Liver (tissue), 9 donors: Measurements from ENCODE around the gene TATDN3. TPM values are rescaled to one million over a fixed set of nuclear protein-coding genes. Genes with fewer than 3 reads are reported as not detected.
A peak's percentile ranks its signal among the peaks of the same experiment; 100 is the strongest.

Source experiments
- DNase-seq: peaks from one replicate; pipeline ENCODE4 v3.0.0-alpha.2; 2017; ENCODE audit warnings: low spot score
- H3K27ac ChIP-seq, 2 donors: one replicate each; pipeline ENCODE4 v1.7.0; 2013; ENCODE audit warnings: inconsistent platforms in 2 of 2, low read length in 2 of 2, control low read depth in 1 of 2, low read depth in 1 of 2, mild to moderate bottlenecking in 1 of 2
- H3K27me3 ChIP-seq, 4 donors: one replicate each; pipeline versions ENCODE4 v1.6.1 to v1.7.0; 2013; ENCODE audit warnings: low read length in 3 of 4, inconsistent platforms in 1 of 4, mild to moderate bottlenecking in 1 of 4, moderate library complexity in 1 of 4; ENCODE audit not compliant: control insufficient read depth in 4 of 4, insufficient read depth in 4 of 4
- H3K36me3 ChIP-seq, 4 donors: one replicate each; pipeline versions ENCODE4 v1.6.1 to v1.7.0; 2013; ENCODE audit warnings: low read length in 3 of 4, mild to moderate bottlenecking in 3 of 4, low read depth in 1 of 4, moderate library complexity in 1 of 4; ENCODE audit not compliant: control insufficient read depth in 4 of 4, insufficient read depth in 3 of 4
- H3K4me1 ChIP-seq, 4 donors: one replicate each; pipeline versions ENCODE4 v1.6.1 to v1.7.0; 2013; ENCODE audit warnings: low read length in 3 of 4, mild to moderate bottlenecking in 3 of 4, moderate library complexity in 1 of 4; ENCODE audit not compliant: control insufficient read depth in 4 of 4, insufficient read depth in 4 of 4
- H3K4me3 ChIP-seq, 3 donors: one replicate each; pipeline versions ENCODE4 v1.6.1 to v1.7.0; 2013; ENCODE audit warnings: low read length in 3 of 3, control low read depth in 1 of 3, low read depth in 1 of 3, mild to moderate bottlenecking in 1 of 3
- H3K9ac ChIP-seq, 2 donors: one replicate each; pipeline ENCODE4 v1.7.0; 2013; ENCODE audit warnings: low read length in 2 of 2, mild to moderate bottlenecking in 2 of 2, moderate library complexity in 2 of 2, control low read depth in 1 of 2, low read depth in 1 of 2
- H3K9me3 ChIP-seq, 4 donors: one replicate each; pipeline versions ENCODE4 v1.6.1 to v1.7.0; 2013; ENCODE audit warnings: low read length in 3 of 4; ENCODE audit not compliant: control insufficient read depth in 4 of 4
- EGR1 ChIP-seq, 2 donors: IDR thresholded peaks; 2 replicates each; pipeline ENCODE4 v1.6.1; 2016 to 2018; ENCODE audit warnings: antibody characterized with exemption in 2 of 2, low read depth in 2 of 2
- FOXA2 ChIP-seq: IDR thresholded peaks from 2 replicates; pipeline ENCODE4 v1.6.1; 2016; ENCODE audit warnings: antibody characterized with exemption
- GABPA ChIP-seq, 2 donors: IDR thresholded peaks in 1 of 2; conservative IDR thresholded peaks in 1 of 2; 2 replicates each; pipeline ENCODE4 v1.6.1; 2016; ENCODE audit warnings: antibody characterized with exemption in 2 of 2, mild to moderate bottlenecking in 1 of 2, moderate library complexity in 1 of 2
- HNF4A ChIP-seq, 2 donors: conservative IDR thresholded peaks; 2 replicates each; pipeline ENCODE4 v1.6.1; 2016; ENCODE audit warnings: antibody characterized with exemption in 2 of 2, mild to moderate bottlenecking in 2 of 2
- HNF4G ChIP-seq: IDR thresholded peaks from 2 replicates; pipeline ENCODE4 v1.6.1; 2016; ENCODE audit warnings: antibody characterized with exemption
- JUND ChIP-seq, 2 donors: IDR thresholded peaks; 2 replicates each; pipeline ENCODE4 v1.6.1; 2016; ENCODE audit warnings: antibody characterized with exemption in 2 of 2
- RAD21 ChIP-seq, 2 donors: IDR thresholded peaks; 2 replicates each; pipeline ENCODE4 v1.6.1; 2016; ENCODE audit warnings: antibody characterized with exemption in 2 of 2, mild to moderate bottlenecking in 2 of 2
- RXRA ChIP-seq, 2 donors: IDR thresholded peaks; 2 replicates each; pipeline ENCODE4 v1.6.1; 2017 to 2018; ENCODE audit warnings: antibody characterized with exemption in 2 of 2, mild to moderate bottlenecking in 1 of 2
- SP1 ChIP-seq: IDR thresholded peaks from 2 replicates; pipeline ENCODE4 v1.6.1; 2018; ENCODE audit warnings: antibody characterized with exemption, mild to moderate bottlenecking
- TAF1 ChIP-seq: conservative IDR thresholded peaks from 2 replicates; pipeline ENCODE4 v1.6.1; 2016; ENCODE audit warnings: antibody characterized with exemption, mild to moderate bottlenecking
- WGBS: extraction: QIAGEN DNeasy Blood & Tissue Kit; methylation state at CpG from one replicate; pipeline ENCODE4 v1.1.7; 2013; 5-methylcytosine and 5-hydroxymethylcytosine counted together
- polyA plus RNA-seq, 2 donors: library from polyadenylated mRNA; stranded (reverse) in 1 of 2; unstranded in 1 of 2; fragments of 200-250 nt in 1 of 2; fragments of >200 nt in 1 of 2; fragmentation: Nextera tagmentation in 1 of 2; extraction: Ambion mirVana in 1 of 2; gene quantifications; one replicate each; pipeline versions ENCODE4 v1.2.1 to v1.2.3, GENCODE V29; 2013 to 2015
- total RNA-seq, 2 donors: library from RNA; depleted of rRNA; stranded (reverse); fragments of >200 nt; gene quantifications; one replicate each; pipeline ENCODE4 v1.2.3, GENCODE V29; 2014
- TF ChIP-seq, protein P1 (sequence below): fragments of 150-350 bp; IDR thresholded peaks from 2 replicates; pipeline ENCODE4 v1.5.1; 2017; ENCODE audit warnings: improper control_type of control experiment, low read depth, low read length; ENCODE audit not compliant: missing input control
- TF ChIP-seq, protein P2 (sequence below): IDR thresholded peaks from 2 replicates; pipeline ENCODE4 v1.6.1; 2016; ENCODE audit warnings: antibody characterized with exemption
- TF ChIP-seq, protein P3 (sequence below): IDR thresholded peaks from 2 replicates; pipeline ENCODE4 v1.6.1; 2016; ENCODE audit warnings: antibody characterized with exemption
- donor health status: healthy.
- donor health status: healthy.
- donor health status: healthy.
- donor health status: healthy.
- donor health status: healthy.

The TATDN3 gene
- total and polyA plus RNA-seq, 4 donors, result 5.2 to 8.1 (median 6.7) TPM

DNA sequence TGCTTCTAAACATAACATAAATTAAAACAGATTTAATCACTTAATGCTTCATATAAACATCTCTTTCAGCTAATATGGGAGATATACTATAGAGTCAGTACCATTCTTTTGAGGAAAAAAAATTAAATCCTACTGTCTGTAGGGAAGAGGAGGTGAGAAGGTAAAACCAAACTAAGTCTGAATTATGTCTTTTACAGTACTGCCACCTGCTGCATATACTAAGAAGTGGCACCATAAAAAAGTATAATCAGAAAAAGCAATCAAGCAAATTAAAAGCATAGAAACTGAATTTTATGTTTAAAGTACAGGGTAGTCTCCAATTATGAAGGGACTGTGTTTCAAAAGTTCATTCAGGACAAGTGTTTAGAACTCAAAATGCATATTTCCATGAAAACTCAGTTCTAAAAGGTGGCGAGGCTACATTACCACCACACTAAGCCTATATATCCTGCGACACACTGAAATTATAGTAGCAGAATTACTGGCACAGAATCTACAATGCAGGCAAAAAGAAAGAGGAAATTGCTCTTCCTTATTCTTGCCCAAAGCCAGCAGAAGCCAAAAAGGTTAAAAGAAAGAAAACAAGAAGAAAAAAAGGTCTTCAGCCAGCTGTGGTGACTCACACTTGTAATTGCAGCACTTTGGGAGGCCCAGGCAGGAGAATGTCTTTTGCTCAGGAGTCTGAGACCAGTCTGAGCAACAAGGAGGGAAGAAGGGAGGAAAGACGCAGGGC lies 9.1 kb upstream of the TATDN3 start:
- Histone ChIP-seq H3K27me3 (no peaks in the 10 kb centered on the region), H3K9me3 (no peaks in the 10 kb centered on the region), H3K4me3 (no peak overlapping the region), H3K27ac (no peak overlapping the region), H3K4me1 (no peaks in the 10 kb centered on the region), H3K9ac (no peak overlapping the region), H3K36me3 (peaks cover 0 to 30% (median 20%) of the 10 kb centered on the region in 4 donors)
- DNase-seq, result no peak
- 93% methylated on average over 3 of the region's 3 CpGs for WGBS
- no peak for TF ChIP-seq EGR1 (IDR thresholded peaks at IDR 0.05; ENCODE audit: low read depth in 2 of 2)
- TF ChIP-seq RAD21 (IDR thresholded peaks at IDR 0.05), result peak; percentile 83
- no peak for TF ChIP-seq HNF4G
- no peak for TF ChIP-seq FOXA2
- TF ChIP-seq, protein P1, sequence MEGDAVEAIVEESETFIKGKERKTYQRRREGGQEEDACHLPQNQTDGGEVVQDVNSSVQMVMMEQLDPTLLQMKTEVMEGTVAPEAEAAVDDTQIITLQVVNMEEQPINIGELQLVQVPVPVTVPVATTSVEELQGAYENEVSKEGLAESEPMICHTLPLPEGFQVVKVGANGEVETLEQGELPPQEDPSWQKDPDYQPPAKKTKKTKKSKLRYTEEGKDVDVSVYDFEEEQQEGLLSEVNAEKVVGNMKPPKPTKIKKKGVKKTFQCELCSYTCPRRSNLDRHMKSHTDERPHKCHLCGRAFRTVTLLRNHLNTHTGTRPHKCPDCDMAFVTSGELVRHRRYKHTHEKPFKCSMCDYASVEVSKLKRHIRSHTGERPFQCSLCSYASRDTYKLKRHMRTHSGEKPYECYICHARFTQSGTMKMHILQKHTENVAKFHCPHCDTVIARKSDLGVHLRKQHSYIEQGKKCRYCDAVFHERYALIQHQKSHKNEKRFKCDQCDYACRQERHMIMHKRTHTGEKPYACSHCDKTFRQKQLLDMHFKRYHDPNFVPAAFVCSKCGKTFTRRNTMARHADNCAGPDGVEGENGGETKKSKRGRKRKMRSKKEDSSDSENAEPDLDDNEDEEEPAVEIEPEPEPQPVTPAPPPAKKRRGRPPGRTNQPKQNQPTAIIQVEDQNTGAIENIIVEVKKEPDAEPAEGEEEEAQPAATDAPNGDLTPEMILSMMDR, result peak; percentile 64

DNA sequence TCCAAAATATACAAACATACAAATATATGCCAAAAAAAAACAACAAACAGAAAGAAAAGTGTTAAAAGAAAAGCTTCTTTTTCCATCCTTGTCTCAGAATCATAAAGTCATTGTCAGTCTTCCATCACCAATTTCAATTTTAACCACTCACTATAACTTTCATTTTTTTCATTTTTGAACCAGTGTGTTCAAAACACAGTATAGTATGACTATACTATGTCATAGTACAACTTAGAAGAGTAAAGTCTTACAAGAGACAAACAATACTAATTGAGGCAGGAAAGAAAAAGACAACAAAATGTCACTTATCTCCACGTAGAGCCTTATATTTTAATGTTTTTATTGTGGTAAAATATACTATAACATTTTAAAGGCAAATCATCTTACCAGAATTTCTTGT lies 7.7 kb upstream of the TATDN3 start:
- no peak for TF ChIP-seq RXRA (IDR thresholded peaks at IDR 0.05)
- TF ChIP-seq, protein P2, sequence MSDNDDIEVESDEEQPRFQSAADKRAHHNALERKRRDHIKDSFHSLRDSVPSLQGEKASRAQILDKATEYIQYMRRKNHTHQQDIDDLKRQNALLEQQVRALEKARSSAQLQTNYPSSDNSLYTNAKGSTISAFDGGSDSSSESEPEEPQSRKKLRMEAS, result no peak
- TF ChIP-seq FOXA2, result no peak
- TF ChIP-seq SP1, result no peak
- 93% methylated on average over 1 of the region's 1 CpG for WGBS
- H3K27ac ChIP-seq, result no peak overlapping the region
- no peak overlapping the region for H3K9ac ChIP-seq
- no peaks in the 10 kb centered on the region for H3K27me3 ChIP-seq
- no peaks in the 10 kb centered on the region for H3K9me3 ChIP-seq
- no peak for DNase-seq
- H3K36me3 ChIP-seq, result peaks cover 0 to 30% (median 20%) of the 10 kb centered on the region in 4 donors
- peaks cover 0 to 4% (median 0%) of the 10 kb centered on the region in 4 donors for H3K4me1 ChIP-seq
- H3K4me3 ChIP-seq, result no peak overlapping the region

DNA sequence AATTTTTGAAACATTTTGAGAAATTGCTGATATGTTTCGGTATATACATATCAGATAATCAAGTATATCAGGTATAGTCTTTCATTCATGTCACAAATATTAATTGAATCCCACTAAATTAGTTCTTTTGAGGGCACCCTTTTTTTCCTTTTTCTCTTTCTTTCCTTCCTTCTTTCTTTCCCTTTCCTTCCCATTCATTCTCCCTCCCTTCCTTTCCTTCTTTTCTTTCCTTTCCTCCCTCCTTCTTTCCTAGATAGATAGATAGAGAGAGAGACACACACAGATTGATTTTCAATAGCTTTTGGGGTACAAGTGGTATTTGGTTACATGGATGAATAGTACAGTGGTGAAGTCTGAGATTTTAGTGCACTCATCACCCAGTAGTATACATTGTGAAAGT lies 5.8 kb upstream of the TATDN3 start:
- TF ChIP-seq EGR1 (IDR thresholded peaks at IDR 0.05; ENCODE audit: low read depth in 2 of 2), result no peak
- TF ChIP-seq, protein P3, sequence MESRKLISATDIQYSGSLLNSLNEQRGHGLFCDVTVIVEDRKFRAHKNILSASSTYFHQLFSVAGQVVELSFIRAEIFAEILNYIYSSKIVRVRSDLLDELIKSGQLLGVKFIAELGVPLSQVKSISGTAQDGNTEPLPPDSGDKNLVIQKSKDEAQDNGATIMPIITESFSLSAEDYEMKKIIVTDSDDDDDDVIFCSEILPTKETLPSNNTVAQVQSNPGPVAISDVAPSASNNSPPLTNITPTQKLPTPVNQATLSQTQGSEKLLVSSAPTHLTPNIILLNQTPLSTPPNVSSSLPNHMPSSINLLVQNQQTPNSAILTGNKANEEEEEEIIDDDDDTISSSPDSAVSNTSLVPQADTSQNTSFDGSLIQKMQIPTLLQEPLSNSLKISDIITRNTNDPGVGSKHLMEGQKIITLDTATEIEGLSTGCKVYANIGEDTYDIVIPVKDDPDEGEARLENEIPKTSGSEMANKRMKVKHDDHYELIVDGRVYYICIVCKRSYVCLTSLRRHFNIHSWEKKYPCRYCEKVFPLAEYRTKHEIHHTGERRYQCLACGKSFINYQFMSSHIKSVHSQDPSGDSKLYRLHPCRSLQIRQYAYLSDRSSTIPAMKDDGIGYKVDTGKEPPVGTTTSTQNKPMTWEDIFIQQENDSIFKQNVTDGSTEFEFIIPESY, result no peak
- TF ChIP-seq RXRA (IDR thresholded peaks at IDR 0.05), result no peak
- no peak for TF ChIP-seq HNF4A (conservative IDR thresholded peaks at IDR 0.05)
- TF ChIP-seq JUND (IDR thresholded peaks at IDR 0.05), result no peak
- TF ChIP-seq GABPA (IDR thresholded peaks at IDR 0.05 in 1 of 2, conservative IDR thresholded peaks at IDR 0.05 in 1 of 2), result no peak
- TF ChIP-seq TAF1, result no peak
- Histone ChIP-seq H3K27me3 (no peaks in the 10 kb centered on the region), H3K4me1 (peaks cover 0 to 15% (median 9%) of the 10 kb centered on the region in 4 donors), H3K4me3 (no peak overlapping the region), H3K9me3 (no peaks in the 10 kb centered on the region), H3K27ac (no peak overlapping the region), H3K9ac (no peak overlapping the region), H3K36me3 (peaks cover 0 to 30% (median 17%) of the 10 kb centered on the region in 4 donors)
- DNase-seq, result no peak
- 99% methylated on average over 1 of the region's 1 CpG for WGBS
